IMR-90 (cell line): Measurements from ENCODE around the gene NPSR1. TPM values are rescaled to one million over a fixed set of nuclear protein-coding genes. Genes with fewer than 3 reads are reported as not detected.

Experiments
- ATAC-seq: fragments of 200-7000 bp; cut with Tn5 transposase; 2 replicates; pipeline ENCODE4 v1.9.1; 2020; ENCODE audit warnings: low read depth, mild to moderate bottlenecking, moderate library complexity
- BruUV-seq: library from RNA; stranded (reverse); fragments of 400-500 nt; replicated peaks from 2 replicates; lab custom pipeline; 2021; lab: Mats Ljungman, UMichigan
- CTCF ChIA-PET: fragments of 300-600 bp; formaldehyde crosslinking; extraction: SDS; loops from one replicate; lab custom pipeline; 2021; ENCODE audit warnings: antibody characterized with exemption; lab: Yijun Ruan, JAX
- POLR2A ChIA-PET: fragments of 300-600 bp; sonication (Branson Sonifier 250); formaldehyde crosslinking; loops from one replicate; lab custom pipeline; 2022; ENCODE audit warnings: antibody characterized with exemption; ENCODE audit not compliant: unreplicated experiment; lab: Charles Lee
- DNase-seq: peaks from one replicate; pipeline ENCODE4 v3.0.0; 2013
- H2AFZ ChIP-seq: replicated peaks from 2 replicates; pipeline ENCODE3; 2013; ENCODE audit warnings: low read length, mild to moderate bottlenecking; ENCODE audit not compliant: poor library complexity
- H2AK5ac ChIP-seq: 2 replicates; pipeline ENCODE4 v1.6.1; 2013; ENCODE audit warnings: low read depth, low read length, inconsistent platforms
- H2AK9ac ChIP-seq: replicated peaks from 2 replicates; pipeline ENCODE3; 2013; ENCODE audit warnings: mild to moderate bottlenecking, low read depth, low read length, moderate library complexity; ENCODE audit not compliant: poor library complexity
- H2BK120ac ChIP-seq: 2 replicates; pipeline ENCODE4 v1.6.1; 2013; ENCODE audit warnings: low read depth, low read length, inconsistent platforms
- H2BK15ac ChIP-seq: 3 replicates; pipeline ENCODE4 v1.6.1; 2013; ENCODE audit warnings: low read depth, low read length, inconsistent platforms
- H2BK20ac ChIP-seq: 2 replicates; pipeline ENCODE4 v1.6.1; 2013; ENCODE audit warnings: low read depth, mild to moderate bottlenecking, inconsistent platforms, low read length, moderate library complexity
- H2BK5ac ChIP-seq: 2 replicates; pipeline ENCODE4 v1.6.1; 2013; ENCODE audit warnings: mild to moderate bottlenecking, low read depth, low read length, inconsistent platforms; ENCODE audit not compliant: poor library complexity, severe bottlenecking
- H3K14ac ChIP-seq: replicated peaks from 2 replicates; pipeline ENCODE4 v1.6.1; 2013; ENCODE audit warnings: low read depth, low read length, inconsistent platforms
- H3K18ac ChIP-seq: 2 replicates; pipeline ENCODE4 v1.6.1; 2013; ENCODE audit warnings: low read depth, low read length, control low read depth
- H3K23ac ChIP-seq: 2 replicates; pipeline ENCODE4 v1.6.1; 2013; ENCODE audit warnings: low read depth, low read length, inconsistent platforms
- H3K27ac ChIP-seq: 2 replicates; pipeline ENCODE4 v1.5.1; 2013; ENCODE audit warnings: mild to moderate bottlenecking, control low read depth, low read length; ENCODE audit not compliant: insufficient read depth
- H3K27me3 ChIP-seq: 2 replicates; pipeline ENCODE4 v1.6.1; 2013; ENCODE audit warnings: low read length; ENCODE audit not compliant: control insufficient read depth, insufficient read depth
- H3K36me3 ChIP-seq: 2 replicates; pipeline ENCODE4 v1.6.1; 2013; ENCODE audit warnings: low read length, mixed read lengths; ENCODE audit not compliant: control insufficient read depth, insufficient read depth
- H3K4ac ChIP-seq: 2 replicates; pipeline ENCODE4 v1.6.1; 2013; ENCODE audit warnings: low read depth, low read length, inconsistent platforms
- H3K4me1 ChIP-seq: 2 replicates; pipeline ENCODE4 v1.6.1; 2013; ENCODE audit warnings: low read length, mixed read lengths; ENCODE audit not compliant: control insufficient read depth, insufficient read depth
- H3K4me2 ChIP-seq: 2 replicates; pipeline ENCODE4 v1.6.1; 2013; ENCODE audit warnings: low read depth, mild to moderate bottlenecking, control low read depth, low read length, moderate library complexity
- H3K4me3 ChIP-seq: 2 replicates; pipeline ENCODE4 v1.5.1; 2013; ENCODE audit warnings: low read depth, mild to moderate bottlenecking, control low read depth, low read length, moderate library complexity; ENCODE audit not compliant: insufficient read depth
- H3K56ac ChIP-seq: 2 replicates; pipeline ENCODE4 v1.6.1; 2013; ENCODE audit warnings: low read length, inconsistent platforms; ENCODE audit not compliant: insufficient read depth; ENCODE audit errors: extremely low read depth
- H3K79me1 ChIP-seq, 2 experiments: 2 replicates each; pipeline ENCODE4 v1.6.1; 2013; ENCODE audit warnings: low read length in 2 of 2, inconsistent platforms in 1 of 2, low read depth in 1 of 2
- H3K9ac ChIP-seq: 2 replicates; pipeline ENCODE4 v1.6.1; 2013; ENCODE audit warnings: low read depth, low read length, control low read depth
- H3K9me1 ChIP-seq: 2 replicates; pipeline ENCODE4 v1.6.1; 2013; ENCODE audit warnings: low read length, inconsistent platforms; ENCODE audit not compliant: insufficient read depth
- H3K9me3 ChIP-seq: 2 replicates; pipeline ENCODE4 v1.6.1; 2013; ENCODE audit warnings: low read length; ENCODE audit not compliant: control insufficient read depth, insufficient read depth
- H4K20me1 ChIP-seq: 2 replicates; pipeline ENCODE4 v1.6.1; 2013; ENCODE audit warnings: low read length, inconsistent platforms; ENCODE audit not compliant: insufficient read depth
- H4K5ac ChIP-seq: 2 replicates; pipeline ENCODE4 v1.6.1; 2013; ENCODE audit warnings: mild to moderate bottlenecking, low read depth, low read length, control low read depth
- H4K8ac ChIP-seq, 2 experiments: 2 replicates each; pipeline ENCODE4 v1.6.1; 2013; ENCODE audit warnings: low read depth in 2 of 2, low read length in 2 of 2, control low read depth in 1 of 2, inconsistent platforms in 1 of 2
- H4K91ac ChIP-seq: 2 replicates; pipeline ENCODE4 v1.6.1; 2013; ENCODE audit warnings: low read depth, low read length, inconsistent platforms; ENCODE audit not compliant: insufficient read depth
- BHLHE40 ChIP-seq: fragments of 150-350 bp; IDR thresholded peaks from 2 replicates; pipeline ENCODE4 v1.6.1; 2016; ENCODE audit warnings: mild to moderate bottlenecking, low read depth, low read length
- ELK1 ChIP-seq: fragments of 150-350 bp; IDR thresholded peaks from 2 replicates; pipeline ENCODE4 v1.6.1; 2016; ENCODE audit warnings: low read depth, mild to moderate bottlenecking, low read length, moderate library complexity, borderline replicate concordance
- FOS ChIP-seq: fragments of 150-350 bp; IDR thresholded peaks from 2 replicates; pipeline ENCODE4 v1.6.1; 2016; ENCODE audit warnings: low read depth, low read length
- MAZ ChIP-seq: IDR thresholded peaks from 2 replicates; pipeline ENCODE4 v1.6.1; 2012; ENCODE audit warnings: low read depth, mild to moderate bottlenecking, low read length, improper control_type of control experiment, moderate library complexity, borderline replicate concordance
- MXI1 ChIP-seq: IDR thresholded peaks from 2 replicates; pipeline ENCODE4 v1.6.1; 2012; ENCODE audit warnings: low read depth, mild to moderate bottlenecking, low read length, moderate library complexity, borderline replicate concordance
- RCOR1 ChIP-seq: IDR thresholded peaks from 2 replicates; pipeline ENCODE4 v1.6.1; 2012; ENCODE audit warnings: mild to moderate bottlenecking, low read length, improper control_type of control experiment; ENCODE audit not compliant: insufficient replicate concordance
- WGBS, 2 experiments: methylation state at CpG; one replicate each; pipeline versions ENCODE4 v1.1.5 to v1.1.7; 2013; ENCODE audit warnings: missing lambda C conversion rate in 2 of 2; ENCODE audit not compliant: insufficient read length in 1 of 2; ENCODE audit errors: extremely low coverage in 2 of 2; 5-methylcytosine and 5-hydroxymethylcytosine counted together
- dilution Hi-C: fragments of 300-500 bp; cut with HindIII; formaldehyde crosslinking; loops from one replicate; pipeline ENCODE4 v1.14.3; 2018; ENCODE audit warnings: low sequenced_read_pairs; ENCODE audit not compliant: unreplicated experiment
- in situ Hi-C: fragments of 300-500 bp; cut with MboI; formaldehyde crosslinking; loops from 3 replicates; pipeline ENCODE4 v1.14.3; 2019; ENCODE audit warnings: low sequenced_read_pairs, inconsistent platforms, mixed read lengths
- intact Hi-C: fragments of 100-400 bp; cut with micrococcal nuclease; formaldehyde crosslinking; loops from 2 replicates; pipeline ENCODE4 v1.10.0; 2022
- polyA plus RNA-seq, 3 experiments: library from polyadenylated mRNA; depleted of rRNA; stranded (reverse); fragments of >200 nt; gene quantifications; 2 replicates each; pipeline ENCODE4 v1.2.3, GENCODE V29; 2012; ENCODE audit warnings: low replicate concordance in 1 of 3
- total RNA-seq: library from RNA; depleted of rRNA; stranded (reverse); fragments of >200 nt; gene quantifications from 2 replicates; pipeline ENCODE4 v1.2.3, GENCODE V29; 2012

The NPSR1 gene
- total and polyA plus RNA-seq, 2 of the 4 experiments (the other 2 are of a cell fraction) = not detected

DNA sequence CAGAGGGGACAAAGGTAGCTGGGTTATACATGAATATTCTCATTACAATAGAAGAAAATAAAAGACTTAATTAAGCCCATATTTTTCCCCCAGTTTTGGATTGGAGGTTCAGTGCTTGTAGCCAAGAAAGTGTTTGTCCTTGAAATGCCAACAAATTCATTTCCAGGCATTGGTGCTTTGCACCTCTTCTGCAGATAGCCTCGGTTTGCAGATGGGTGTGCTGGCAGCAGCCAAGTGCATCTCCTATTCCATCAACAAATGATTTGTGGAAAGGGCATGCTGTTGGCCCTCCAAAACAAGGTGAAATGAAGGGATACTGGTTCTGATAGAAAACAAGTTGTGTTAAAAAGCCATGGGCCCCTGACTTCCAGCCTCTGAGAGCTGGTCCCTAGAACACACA, 192.0 kb downstream of the NPSR1 start:
- Histone ChIP-seq H3K4ac (no peak overlapping the region), H2AFZ (no peak overlapping the region), H3K9me3 (no peaks in the 10 kb centered on the region), H3K4me1 (0 out of 2 replicates have a peak, but pooled peaks cover 1% of the 10 kb centered on the region), H2AK9ac (no peak overlapping the region), H3K79me1 (no peaks in the 10 kb centered on the region), H2BK5ac (no peak overlapping the region), H3K9ac (no peak overlapping the region), H2AK5ac (no peak overlapping the region), H4K8ac (no peak overlapping the region), H3K27me3 (no peaks in the 10 kb centered on the region), H3K23ac (no peak overlapping the region), H4K5ac (no peak overlapping the region), H3K18ac (no peak overlapping the region), H3K14ac (no peak overlapping the region), H3K9me1 (no peaks in the 10 kb centered on the region), H3K56ac (no peak overlapping the region), H3K36me3 (no peaks in the 10 kb centered on the region), H2BK20ac (no peak overlapping the region), H4K91ac (no peak overlapping the region), H2BK120ac (no peak overlapping the region), H4K20me1 (no peaks in the 10 kb centered on the region), H3K4me2 (no peak overlapping the region), H3K4me3 (no peak overlapping the region), H2BK15ac (no peak overlapping the region), H3K27ac (no peak overlapping the region)
- dilution Hi-C loops = no loop called here
- TF ChIP-seq RCOR1 (no peak), MAZ (no peak), BHLHE40 (no peak), MXI1 (no peak), FOS (no peak), ELK1 (no peak)
- no peak for ATAC-seq
- intact Hi-C loops = no loop called here
- no TSS peak for BruUV-seq
- no peak for DNase-seq
- CTCF ChIA-PET = no interaction called here
- POLR2A ChIA-PET = no interaction called here
- no CpG with 5 or more reads among the region's 1 CpG for WGBS, 2 experiments
- in situ Hi-C loops = no loop called here
